ENCODE measurements around the gene TUBGCP3. TPM values are rescaled to one million over a fixed set of nuclear protein-coding genes. Genes with fewer than 3 reads are reported as not detected.

Gene TUBGCP3, protein sequence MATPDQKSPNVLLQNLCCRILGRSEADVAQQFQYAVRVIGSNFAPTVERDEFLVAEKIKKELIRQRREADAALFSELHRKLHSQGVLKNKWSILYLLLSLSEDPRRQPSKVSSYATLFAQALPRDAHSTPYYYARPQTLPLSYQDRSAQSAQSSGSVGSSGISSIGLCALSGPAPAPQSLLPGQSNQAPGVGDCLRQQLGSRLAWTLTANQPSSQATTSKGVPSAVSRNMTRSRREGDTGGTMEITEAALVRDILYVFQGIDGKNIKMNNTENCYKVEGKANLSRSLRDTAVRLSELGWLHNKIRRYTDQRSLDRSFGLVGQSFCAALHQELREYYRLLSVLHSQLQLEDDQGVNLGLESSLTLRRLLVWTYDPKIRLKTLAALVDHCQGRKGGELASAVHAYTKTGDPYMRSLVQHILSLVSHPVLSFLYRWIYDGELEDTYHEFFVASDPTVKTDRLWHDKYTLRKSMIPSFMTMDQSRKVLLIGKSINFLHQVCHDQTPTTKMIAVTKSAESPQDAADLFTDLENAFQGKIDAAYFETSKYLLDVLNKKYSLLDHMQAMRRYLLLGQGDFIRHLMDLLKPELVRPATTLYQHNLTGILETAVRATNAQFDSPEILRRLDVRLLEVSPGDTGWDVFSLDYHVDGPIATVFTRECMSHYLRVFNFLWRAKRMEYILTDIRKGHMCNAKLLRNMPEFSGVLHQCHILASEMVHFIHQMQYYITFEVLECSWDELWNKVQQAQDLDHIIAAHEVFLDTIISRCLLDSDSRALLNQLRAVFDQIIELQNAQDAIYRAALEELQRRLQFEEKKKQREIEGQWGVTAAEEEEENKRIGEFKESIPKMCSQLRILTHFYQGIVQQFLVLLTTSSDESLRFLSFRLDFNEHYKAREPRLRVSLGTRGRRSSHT
- 60.8 and 65.1 TPM in 2 replicates for total RNA-seq
- total RNA-seq (2013): 23.2 TPM
- polyA plus RNA-seq: 30.6 and 36.4 TPM in 2 replicates
- 28.0 and 36.3 TPM in 2 replicates for polyA minus RNA-seq

DNA sequence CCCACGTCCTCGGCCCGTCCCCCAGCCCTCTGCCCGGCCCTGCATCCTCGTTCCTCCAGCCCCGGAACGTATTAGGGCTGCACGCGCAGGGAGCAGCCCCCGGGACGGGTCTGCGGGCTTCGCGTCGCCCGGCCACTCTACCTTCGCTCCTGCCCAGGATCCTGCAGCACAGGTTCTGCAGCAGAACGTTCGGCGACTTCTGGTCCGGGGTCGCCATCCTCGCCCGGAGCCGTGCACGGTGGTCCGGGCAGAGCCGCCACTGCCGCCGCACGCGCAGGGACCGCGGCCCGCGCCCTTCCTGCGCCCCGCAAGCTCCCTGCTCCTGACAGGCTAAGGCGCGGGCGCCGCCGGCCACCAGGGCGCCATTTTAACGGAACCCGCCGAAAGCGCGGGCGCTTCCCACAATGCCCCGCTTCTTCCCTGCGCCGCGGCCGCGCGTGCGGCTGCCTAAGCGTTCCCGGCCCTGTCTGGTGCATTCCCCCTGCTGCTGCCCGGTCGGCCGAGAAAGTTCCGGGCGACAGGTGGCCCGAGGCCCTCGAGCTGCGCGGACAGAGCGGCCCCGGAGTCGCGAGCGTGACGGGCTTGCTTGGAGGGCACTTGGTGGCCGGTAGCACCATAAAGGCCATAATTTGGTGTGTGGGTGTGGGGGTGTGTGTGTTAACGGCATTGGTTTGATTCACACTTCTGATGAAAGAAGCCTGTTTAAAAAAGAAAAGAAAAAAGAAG, at the start of gene TUBGCP3:
Gene TUBGCP3, minus strand, starts transcription at position 390 of the 726 bp plus-strand sequence. Its CDS starts 173 bp downstream, at position 217.
- intact Hi-C loops (cut with micrococcal nuclease): loop anchor here (1.0 to 10.0 kb wide), 2 partner anchors 18 to 1433 kb away; no protein-coding TSS in a partner anchor
- peak within 1 kb of the TSS; percentile 90 for H3K9ac ChIP-seq (ENCODE audit: low read length)
- no peak for TF ChIP-seq EZH2 (IDR thresholded peaks at IDR 0.05; ENCODE audit: borderline replicate concordance, insufficient read depth, low read depth, low read length, poor library complexity, severe bottlenecking)
- peaks cover 2% of the 10 kb centered on the region for H3K27me3 Mint-ChIP-seq
- H3K27ac Mint-ChIP-seq: peak within 1 kb of the TSS; percentile 93
- H3K27me3 ChIP-seq (replicated peaks in 1 of 4; ENCODE audit: control extremely low read depth in 1 of 4, control insufficient read depth in 3 of 4, insufficient read depth in 4 of 4, low read length in 3 of 4): peaks cover 0 to 3% (median 0%) of the 10 kb centered on the region in 4 experiments
- peaks cover 29 to 31% of the 10 kb centered on the region in 2 donors for H3K4me1 ChIP-seq (ENCODE audit: control insufficient read depth in 2 of 2, insufficient read depth in 2 of 2, low read length in 2 of 2)
- H3K4me1 Mint-ChIP-seq: peaks cover 39% of the 10 kb centered on the region
- H4K20me1 ChIP-seq (ENCODE audit: control insufficient read depth, insufficient read depth, low read length, poor library complexity, severe bottlenecking): no peaks in the 10 kb centered on the region
- peak within 1 kb of the TSS; percentile 69 to 76 for H3K27ac ChIP-seq (ENCODE audit: low read length in 2 of 2)
- peaks cover 56% of the 10 kb centered on the region for H3K79me2 ChIP-seq (ENCODE audit: control insufficient read depth, insufficient read depth, low read length)
- H3K4me2 ChIP-seq (replicated peaks; ENCODE audit: low read depth, low read length, poor library complexity, severe bottlenecking): peak within 1 kb of the TSS; percentile 91
- DNase-seq: peak; percentile 87
- peak within 1 kb of the TSS; percentile 93 for H2AFZ ChIP-seq (ENCODE audit: insufficient read depth, low read depth, low read length, poor library complexity, severe bottlenecking)
- ATAC-seq (ENCODE audit: low read depth): peak; percentile 82
- POLR2A ChIA-PET: interaction anchor here (0.5 to 0.6 kb wide), 2 partner anchors 306 to 1873 kb away, joined by 3 to 5 read pairs; no protein-coding TSS in a partner anchor
- under 1% methylated on average over 77 of the region's 77 CpGs for WGBS (ENCODE audit: insufficient coverage)
- no peaks in the 10 kb centered on the region for H3K9me3 Mint-ChIP-seq (ENCODE audit: insufficient read depth)
- H3K4me3 Mint-ChIP-seq: peak within 1 kb of the TSS; percentile 97
- CTCF ChIA-PET: interaction anchor here (1.0 to 3.9 kb wide), 3 partner anchors 18 to 1113 kb away, joined by 3 to 18 read pairs (median 4); no protein-coding TSS in a partner anchor
- no peaks in the 10 kb centered on the region for H3K36me3 ChIP-seq (replicated peaks in 1 of 2; ENCODE audit: control extremely low read depth in 1 of 2, control insufficient read depth in 1 of 2, extremely low read depth in 1 of 2, insufficient read depth in 2 of 2, low read length in 1 of 2)
- H3K9me3 ChIP-seq (ENCODE audit: control extremely low read depth in 1 of 3, control insufficient read depth in 2 of 3, insufficient read depth in 1 of 3, low read length in 2 of 3): no peaks in the 10 kb centered on the region
- peak within 1 kb of the TSS; percentile 83 to 96 (median 92) for H3K4me3 ChIP-seq (ENCODE audit: control extremely low read depth in 1 of 5, extremely low read depth in 1 of 5, insufficient read depth in 1 of 5, low read depth in 2 of 5, low read length in 4 of 5)

All from B cell (primary cell).